Neural cell (in vitro differentiated cells): Measurements from ENCODE around the gene CHST8. TPM values are rescaled to one million over a fixed set of nuclear protein-coding genes. Genes with fewer than 3 reads are reported as not detected.

Source experiments
- H2AFZ ChIP-seq: fragments of 200-600, 300-800 bp; sonication (generic), shearing (Covaris generic); 2 replicates; pipeline ENCODE4 v1.6.0; 2014; ENCODE audit warnings: low read depth, mild to moderate bottlenecking, antibody characterized with exemption, low read length, moderate library complexity
- H3F3A ChIP-seq: fragments of 200-600 bp; shearing (Covaris generic); 2 replicates; pipeline ENCODE4 v1.6.1; 2016; ENCODE audit warnings: mild to moderate bottlenecking, moderate library complexity, mixed read lengths, antibody characterized with exemption, low read length; ENCODE audit not compliant: insufficient read depth, poor library complexity, severe bottlenecking
- H3K27ac ChIP-seq: fragments of 200-600, 300-800 bp; sonication (generic), shearing (Covaris generic); 2 replicates; pipeline ENCODE4 v1.5.1; 2014; ENCODE audit warnings: mild to moderate bottlenecking, low read length, moderate library complexity
- H3K27me3 ChIP-seq: fragments of 300-800, 200-600 bp; sonication (generic), shearing (Covaris generic); 2 replicates; pipeline ENCODE4 v1.6.0; 2014; ENCODE audit warnings: mild to moderate bottlenecking, low read depth, low read length, moderate library complexity; ENCODE audit not compliant: insufficient read depth
- H3K36me3 ChIP-seq: fragments of 300-800, 200-600 bp; sonication (generic), shearing (Covaris generic); 2 replicates; pipeline ENCODE4 v1.5.1; 2014; ENCODE audit warnings: mild to moderate bottlenecking, antibody characterized with exemption, low read length, moderate library complexity; ENCODE audit not compliant: insufficient read depth
- H3K4me2 ChIP-seq: fragments of 300-800, 200-600 bp; sonication (generic), shearing (Covaris generic); 2 replicates; pipeline ENCODE4 v1.6.0; 2014; ENCODE audit warnings: mild to moderate bottlenecking, low read length
- H3K4me3 ChIP-seq: fragments of 300-800, 200-600 bp; sonication (generic), shearing (Covaris generic); 2 replicates; pipeline ENCODE4 v1.5.1; 2014; ENCODE audit warnings: mild to moderate bottlenecking, low read length, moderate library complexity
- H3K79me2 ChIP-seq: fragments of 200-600 bp; shearing (Covaris generic); replicated peaks from 2 replicates; pipeline ENCODE4 v1.6.0; 2014; ENCODE audit warnings: mild to moderate bottlenecking, low read length, moderate library complexity; ENCODE audit not compliant: insufficient read depth
- H3K9ac ChIP-seq: fragments of 300-800, 200-600 bp; sonication (generic), shearing (Covaris generic); 2 replicates; pipeline ENCODE4 v1.6.1; 2016; ENCODE audit warnings: mild to moderate bottlenecking, low read length, mixed read lengths
- H3K9me2 ChIP-seq: fragments of 200-600 bp; shearing (Covaris generic); 2 replicates; pipeline ENCODE4 v1.6.1; 2016; ENCODE audit warnings: mild to moderate bottlenecking, low read length, mixed read lengths; ENCODE audit not compliant: insufficient read depth
- H3K9me3 ChIP-seq: fragments of 200-600, 300-800 bp; sonication (generic), shearing (Covaris generic); 2 replicates; pipeline ENCODE4 v1.6.1; 2016; ENCODE audit warnings: mild to moderate bottlenecking, mixed run types, low read length, moderate library complexity, mixed read lengths
- H4K20me1 ChIP-seq: fragments of 200-600 bp; shearing (Covaris generic); 2 replicates; pipeline ENCODE4 v1.6.1; 2016; ENCODE audit warnings: mild to moderate bottlenecking, mixed run types; ENCODE audit not compliant: insufficient read depth
- EP300 ChIP-seq: fragments of 450-650 bp; conservative IDR thresholded peaks from 2 replicates; pipeline ENCODE4 v1.6.1; 2014; ENCODE audit warnings: antibody characterized with exemption, mild to moderate bottlenecking, moderate library complexity; ENCODE audit not compliant: poor library complexity, severe bottlenecking
- EZH2 ChIP-seq: fragments of 200-600, 300-800 bp; shearing (Covaris generic), sonication (generic); IDR thresholded peaks from 2 replicates; pipeline ENCODE4 v1.6.1; 2014; ENCODE audit warnings: antibody characterized with exemption, low read length, borderline replicate concordance, mild to moderate bottlenecking; ENCODE audit not compliant: insufficient read depth, poor library complexity, severe bottlenecking
- MXI1 ChIP-seq: fragments of 450-650 bp; conservative IDR thresholded peaks from 2 replicates; pipeline ENCODE4 v1.6.1; 2014; ENCODE audit warnings: antibody characterized with exemption, mild to moderate bottlenecking; ENCODE audit not compliant: poor library complexity, severe bottlenecking
- POLR2AphosphoS5 ChIP-seq: IDR thresholded peaks from 2 replicates; pipeline ENCODE4 v1.6.1; 2012
- RAD21 ChIP-seq: fragments of 450-650 bp; conservative IDR thresholded peaks from 2 replicates; pipeline ENCODE4 v1.6.1; 2014; ENCODE audit warnings: antibody characterized with exemption, mild to moderate bottlenecking, moderate library complexity
- SMC3 ChIP-seq: fragments of 450-650 bp; conservative IDR thresholded peaks from 2 replicates; pipeline ENCODE4 v1.6.1; 2014; ENCODE audit warnings: antibody characterized with exemption, mild to moderate bottlenecking, moderate library complexity; ENCODE audit not compliant: poor library complexity
- TAF1 ChIP-seq: IDR thresholded peaks from 2 replicates; pipeline ENCODE4 v1.6.1; 2012; ENCODE audit warnings: low read depth
- polyA plus RNA-seq: library from polyadenylated mRNA; depleted of rRNA; stranded (reverse); fragments of >200 nt; gene quantifications from 2 replicates; pipeline ENCODE4 v1.2.3, GENCODE V29; 2014
- TF ChIP-seq, protein P1 (sequence below): fragments of 450-650 bp; IDR thresholded peaks from 2 replicates; pipeline ENCODE4 v1.5.1; 2014; ENCODE audit warnings: antibody characterized with exemption, mild to moderate bottlenecking, moderate library complexity; ENCODE audit not compliant: poor library complexity, severe bottlenecking
- TF ChIP-seq, protein P2 (sequence below): IDR thresholded peaks from 2 replicates; pipeline ENCODE4 v1.6.1; 2012; ENCODE audit warnings: borderline replicate concordance

Gene CHST8
- polyA plus RNA-seq, 1 donor from 2014 or later: 7.1 TPM

DNA sequence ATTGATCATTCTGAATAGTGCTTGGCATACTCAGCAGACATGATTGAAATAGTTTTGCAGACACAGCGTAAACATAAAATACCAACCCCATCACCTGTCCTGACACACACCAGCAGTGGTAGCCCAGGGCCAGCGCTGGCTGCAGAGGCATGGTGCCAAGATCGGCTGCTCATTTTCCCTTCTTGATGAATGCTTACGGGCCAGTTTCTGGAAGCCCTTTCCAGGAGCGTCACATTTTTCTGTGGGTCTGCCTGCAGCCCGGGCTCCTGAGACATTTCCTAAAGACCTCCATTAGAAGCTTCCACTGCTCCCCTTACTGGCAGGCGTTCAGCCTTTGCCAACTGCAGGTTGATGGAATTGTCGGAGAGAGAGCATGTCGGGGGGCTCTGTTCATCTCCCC lies 48.6 kb downstream of the CHST8 start:
- H3K9ac ChIP-seq: no peak overlapping the region
- no peaks in the 10 kb centered on the region for H3K9me2 ChIP-seq
- H3K27me3 ChIP-seq: no peaks in the 10 kb centered on the region
- no peak overlapping the region for H2AFZ ChIP-seq
- no peaks in the 10 kb centered on the region for H3K79me2 ChIP-seq
- no peak overlapping the region for H3K27ac ChIP-seq
- no peaks in the 10 kb centered on the region for H4K20me1 ChIP-seq
- H3K36me3 ChIP-seq: no peaks in the 10 kb centered on the region
- no peaks in the 10 kb centered on the region for H3K9me3 ChIP-seq
- H3K4me3 ChIP-seq: no peak overlapping the region
- H3K4me2 ChIP-seq: no peak overlapping the region
- TF ChIP-seq SMC3 (no peak), POLR2AphosphoS5 (no peak), EZH2 (no peak), RAD21 (no peak)
- TF ChIP-seq, protein P1, sequence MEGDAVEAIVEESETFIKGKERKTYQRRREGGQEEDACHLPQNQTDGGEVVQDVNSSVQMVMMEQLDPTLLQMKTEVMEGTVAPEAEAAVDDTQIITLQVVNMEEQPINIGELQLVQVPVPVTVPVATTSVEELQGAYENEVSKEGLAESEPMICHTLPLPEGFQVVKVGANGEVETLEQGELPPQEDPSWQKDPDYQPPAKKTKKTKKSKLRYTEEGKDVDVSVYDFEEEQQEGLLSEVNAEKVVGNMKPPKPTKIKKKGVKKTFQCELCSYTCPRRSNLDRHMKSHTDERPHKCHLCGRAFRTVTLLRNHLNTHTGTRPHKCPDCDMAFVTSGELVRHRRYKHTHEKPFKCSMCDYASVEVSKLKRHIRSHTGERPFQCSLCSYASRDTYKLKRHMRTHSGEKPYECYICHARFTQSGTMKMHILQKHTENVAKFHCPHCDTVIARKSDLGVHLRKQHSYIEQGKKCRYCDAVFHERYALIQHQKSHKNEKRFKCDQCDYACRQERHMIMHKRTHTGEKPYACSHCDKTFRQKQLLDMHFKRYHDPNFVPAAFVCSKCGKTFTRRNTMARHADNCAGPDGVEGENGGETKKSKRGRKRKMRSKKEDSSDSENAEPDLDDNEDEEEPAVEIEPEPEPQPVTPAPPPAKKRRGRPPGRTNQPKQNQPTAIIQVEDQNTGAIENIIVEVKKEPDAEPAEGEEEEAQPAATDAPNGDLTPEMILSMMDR: no peak
- H3F3A ChIP-seq: no peaks in the 10 kb centered on the region

DNA sequence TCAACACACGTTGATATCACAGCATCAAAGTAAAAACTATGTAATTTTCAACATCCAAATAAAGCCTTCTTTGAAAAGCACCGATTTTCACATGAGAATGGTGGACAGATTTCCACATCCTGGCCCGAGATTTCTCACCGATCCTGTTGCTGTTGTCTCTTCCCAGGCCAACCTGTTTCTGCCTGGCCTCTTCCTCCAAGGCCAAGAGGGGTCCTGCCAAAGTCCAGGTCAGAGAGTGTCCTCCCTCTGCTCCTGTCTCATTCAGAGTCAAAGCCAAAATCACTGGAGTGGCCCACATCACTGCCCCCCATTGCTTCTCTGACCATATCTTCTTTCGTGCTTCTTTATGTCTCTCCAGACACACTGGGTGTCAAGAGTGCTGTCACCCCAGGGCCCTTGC lies 49.5 kb downstream of the CHST8 start:
- H3K9me3 ChIP-seq: no peaks in the 10 kb centered on the region
- H3F3A ChIP-seq: no peaks in the 10 kb centered on the region
- H3K4me3 ChIP-seq: no peak overlapping the region
- H3K9me2 ChIP-seq: no peaks in the 10 kb centered on the region
- no peaks in the 10 kb centered on the region for H3K36me3 ChIP-seq
- no peaks in the 10 kb centered on the region for H4K20me1 ChIP-seq
- no peak overlapping the region for H2AFZ ChIP-seq
- TF ChIP-seq SMC3: no peak
- no peak overlapping the region for H3K4me2 ChIP-seq
- H3K27me3 ChIP-seq: no peaks in the 10 kb centered on the region
- H3K27ac ChIP-seq: no peak overlapping the region
- no peak overlapping the region for H3K9ac ChIP-seq
- no peaks in the 10 kb centered on the region for H3K79me2 ChIP-seq

DNA sequence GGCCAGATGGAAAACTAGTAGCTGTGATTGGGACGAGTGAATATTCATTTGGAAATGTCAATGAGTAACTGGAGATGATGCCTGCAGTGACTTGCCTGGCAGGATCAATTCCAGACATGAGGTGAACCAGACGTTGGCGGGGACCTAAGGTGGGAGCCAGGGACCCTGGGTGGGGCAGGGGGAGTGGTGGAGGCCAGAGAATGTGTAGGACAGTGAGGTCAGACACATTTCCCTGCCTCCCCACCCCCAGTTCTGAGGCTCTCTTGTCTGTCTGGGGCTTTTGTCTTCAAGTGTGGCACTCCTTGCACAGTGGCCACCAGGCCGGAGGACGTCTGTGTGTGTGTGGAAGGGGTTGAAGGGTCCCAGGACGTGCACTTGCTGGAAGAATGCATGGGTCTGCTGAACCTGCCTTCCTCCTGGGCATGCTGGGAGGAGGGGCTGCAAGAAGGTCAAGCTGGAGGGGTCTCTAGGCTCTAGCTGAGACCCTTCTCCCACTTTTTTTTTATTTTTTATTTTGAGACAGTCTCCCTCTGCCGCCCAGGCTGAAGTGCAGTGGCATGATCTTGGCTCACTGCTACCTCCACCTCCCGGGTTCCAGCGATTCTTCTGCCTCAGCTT lies 51.6 kb downstream of the CHST8 start:
- H4K20me1 ChIP-seq: no peaks in the 10 kb centered on the region

More for the DNA sequence above, 51.6 kb downstream of the CHST8 start:
- Histone ChIP-seq H3K4me3 (no peak overlapping the region), H3K9me2 (no peaks in the 10 kb centered on the region), H3K27me3 (peaks cover 10% of the 10 kb centered on the region), H3K9ac (no peak overlapping the region), H3K27ac (no peak overlapping the region), H3K36me3 (no peaks in the 10 kb centered on the region), H3K9me3 (no peaks in the 10 kb centered on the region), H3K79me2 (no peaks in the 10 kb centered on the region), H2AFZ (no peak overlapping the region), H3K4me2 (no peak overlapping the region), H3F3A (no peaks in the 10 kb centered on the region)
- no peak for TF ChIP-seq EP300
- no peak for TF ChIP-seq SMC3
- TF ChIP-seq EZH2: no peak
- no peak for TF ChIP-seq POLR2AphosphoS5
- TF ChIP-seq, protein P1: no peak
- no peak for TF ChIP-seq TAF1
- TF ChIP-seq, protein P2, sequence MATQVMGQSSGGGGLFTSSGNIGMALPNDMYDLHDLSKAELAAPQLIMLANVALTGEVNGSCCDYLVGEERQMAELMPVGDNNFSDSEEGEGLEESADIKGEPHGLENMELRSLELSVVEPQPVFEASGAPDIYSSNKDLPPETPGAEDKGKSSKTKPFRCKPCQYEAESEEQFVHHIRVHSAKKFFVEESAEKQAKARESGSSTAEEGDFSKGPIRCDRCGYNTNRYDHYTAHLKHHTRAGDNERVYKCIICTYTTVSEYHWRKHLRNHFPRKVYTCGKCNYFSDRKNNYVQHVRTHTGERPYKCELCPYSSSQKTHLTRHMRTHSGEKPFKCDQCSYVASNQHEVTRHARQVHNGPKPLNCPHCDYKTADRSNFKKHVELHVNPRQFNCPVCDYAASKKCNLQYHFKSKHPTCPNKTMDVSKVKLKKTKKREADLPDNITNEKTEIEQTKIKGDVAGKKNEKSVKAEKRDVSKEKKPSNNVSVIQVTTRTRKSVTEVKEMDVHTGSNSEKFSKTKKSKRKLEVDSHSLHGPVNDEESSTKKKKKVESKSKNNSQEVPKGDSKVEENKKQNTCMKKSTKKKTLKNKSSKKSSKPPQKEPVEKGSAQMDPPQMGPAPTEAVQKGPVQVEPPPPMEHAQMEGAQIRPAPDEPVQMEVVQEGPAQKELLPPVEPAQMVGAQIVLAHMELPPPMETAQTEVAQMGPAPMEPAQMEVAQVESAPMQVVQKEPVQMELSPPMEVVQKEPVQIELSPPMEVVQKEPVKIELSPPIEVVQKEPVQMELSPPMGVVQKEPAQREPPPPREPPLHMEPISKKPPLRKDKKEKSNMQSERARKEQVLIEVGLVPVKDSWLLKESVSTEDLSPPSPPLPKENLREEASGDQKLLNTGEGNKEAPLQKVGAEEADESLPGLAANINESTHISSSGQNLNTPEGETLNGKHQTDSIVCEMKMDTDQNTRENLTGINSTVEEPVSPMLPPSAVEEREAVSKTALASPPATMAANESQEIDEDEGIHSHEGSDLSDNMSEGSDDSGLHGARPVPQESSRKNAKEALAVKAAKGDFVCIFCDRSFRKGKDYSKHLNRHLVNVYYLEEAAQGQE: no peak
- no peak for TF ChIP-seq MXI1
- TF ChIP-seq RAD21: no peak
